ENCODE measurements around the gene RSBN1L. TPM values are rescaled to one million over a fixed set of nuclear protein-coding genes. Genes with fewer than 3 reads are reported as not detected.

The RSBN1L gene
- total and polyA plus RNA-seq, 2 of the 8 experiments (the other 6 are each of a cell fraction or from before 2014, with no cell fraction given) = 4.1 to 22.1 TPM

- Histone ChIP-seq H4K20me1 (replicated peaks in 1 of 2; ENCODE audit: control insufficient read depth in 1 of 2, insufficient read depth in 2 of 2, low read length in 2 of 2) (no peaks in the 10 kb centered on the region), H3K27me3 (replicated peaks in 1 of 4; ENCODE audit: control insufficient read depth in 3 of 4, extremely low read depth in 1 of 4, insufficient read depth in 3 of 4, low read length in 3 of 4) (no peaks in the 10 kb centered on the region), H3K56ac (replicated peaks; ENCODE audit: insufficient read length, low read depth, low read length) (no peak overlapping the region), H3K4me2 (ENCODE audit: insufficient read depth in 1 of 2, low read depth in 2 of 2, low read length in 2 of 2) (no peak overlapping the region), H3K4ac (replicated peaks; ENCODE audit: insufficient read length, low read depth, low read length) (no peak overlapping the region), H3K18ac (ENCODE audit: extremely low read depth, low read length) (no peak overlapping the region), H4K91ac (replicated peaks; ENCODE audit: insufficient read length, low read length) (no peak overlapping the region), H4K5ac (ENCODE audit: insufficient read length, low read depth, low read length) (no peak overlapping the region), H2BK15ac (ENCODE audit: low read length) (no peak overlapping the region), H4K8ac (ENCODE audit: extremely low read depth, insufficient read depth, low read length) (no peak overlapping the region), H3K9me3 (ENCODE audit: insufficient read depth in 2 of 2, low read depth in 1 of 2, low read length in 1 of 2) (no peaks in the 10 kb centered on the region), H2AFZ (ENCODE audit: low read length) (no peak overlapping the region), H3K4me1 (replicated peaks in 1 of 4; ENCODE audit: control insufficient read depth in 3 of 4, insufficient read depth in 4 of 4, low read length in 3 of 4) (no peaks in the 10 kb centered on the region), H2BK5ac (ENCODE audit: low read depth, low read length) (no peak overlapping the region), H2BK20ac (ENCODE audit: low read length) (no peak overlapping the region), H3K23ac (ENCODE audit: insufficient read length) (no peak overlapping the region), H3K27ac (ENCODE audit: low read depth, low read length) (no peak overlapping the region), H2AK5ac (ENCODE audit: low read depth, low read length) (no peak overlapping the region), H3K79me1 (ENCODE audit: low read depth, low read length) (no peaks in the 10 kb centered on the region; the same call in 1 of the 2 replicates), H3K23me2 (ENCODE audit: low read depth, low read length) (no peaks in the 10 kb centered on the region), H2BK12ac (ENCODE audit: low read depth, low read length) (no peak overlapping the region), H3K14ac (ENCODE audit: insufficient read length) (no peak overlapping the region), H2BK120ac (replicated peaks; ENCODE audit: low read depth, low read length) (no peak overlapping the region), H3K79me2 (ENCODE audit: control insufficient read depth in 1 of 2, insufficient read depth in 2 of 2, low read length in 2 of 2) (peaks cover 0 to 5% of the 10 kb centered on the region in 2 experiments; a peak in 1 of 4 replicates), H3K36me3 (ENCODE audit: control insufficient read depth in 2 of 4, insufficient read depth in 4 of 4, low read length in 3 of 4) (peaks cover 0 to 5% (median under 1%) of the 10 kb centered on the region in 4 experiments; a peak in 2 of 8 replicates), H3K9ac (replicated peaks in 1 of 4; ENCODE audit: extremely low read depth in 1 of 4, low read depth in 3 of 4, low read length in 3 of 4) (no peak overlapping the region), H3K4me3 (ENCODE audit: extremely low read depth in 1 of 4, insufficient read depth in 2 of 4, low read depth in 3 of 4, low read length in 4 of 4) (no peak overlapping the region)
- FAIRE-seq (no peak), DNase-seq (ENCODE audit: low read depth in 1 of 2, low spot score in 2 of 2) (no peak)
- no peak for TF ChIP-seq EZH2 (IDR thresholded peaks at IDR 0.05; ENCODE audit: low read depth, low read length, severe bottlenecking)
- TF ChIP-seq BACH1 (IDR thresholded peaks at IDR 0.05; ENCODE audit: low read length) = no peak
- 87% methylated on average over 2 of the region's 2 CpGs; no CpG with 5 or more reads in 1 of the 2 experiments for WGBS, 2 experiments (ENCODE audit: extremely low coverage in 1 of 2, insufficient coverage in 1 of 2, insufficient read length in 1 of 2, insufficient replicate concordance in 2 of 2, low coverage in 1 of 2, low lambda C conversion rate in 2 of 2, missing lambda C conversion rate in 1 of 2)
- POLR2A ChIA-PET (ENCODE audit: partially characterized antibody) = interaction anchor here (1.1 kb wide), 1 partner anchor 10 kb away, joined by 5 read pairs; no protein-coding TSS in a partner anchor
- CTCF ChIA-PET (ENCODE audit: partially characterized antibody) = interaction anchor here (1.1 to 2.5 kb wide), 4 partner anchors 10 to 95 kb away, joined by 3 to 11 read pairs (median 6); no protein-coding TSS in a partner anchor
Measured at GRCh38 chr7:77746824-77747165, 50.5 kb downstream of the RSBN1L start.

Data from H1 (cell line).